Naive thymus-derived CD4-positive, alpha-beta T cell (primary cell): ENCODE results near the gene TEPSIN. TPM values are rescaled to one million over a fixed set of nuclear protein-coding genes. Genes with fewer than 3 reads are reported as not detected.

Experiments
- ATAC-seq: fragments of 150-1000 bp; cut with Tn5 transposase; 2 replicates; pipeline ENCODE4 v1.10.0; 2021; ENCODE audit warnings: mild to moderate bottlenecking, moderate library complexity
- CTCF ChIA-PET: fragments of 350-600 bp; sonication (Branson Sonifier 250); formaldehyde crosslinking; loops from one replicate; lab custom pipeline; 2021; ENCODE audit warnings: antibody characterized with exemption; lab: Charles Lee
- POLR2A ChIA-PET: fragments of 350-600 bp; sonication (Branson Sonifier 250); formaldehyde crosslinking; loops from one replicate; lab custom pipeline; 2021; ENCODE audit warnings: antibody characterized with exemption, inconsistent platforms; lab: Charles Lee
- DNase-seq, 9 donors: peaks; one replicate each; pipeline versions ENCODE4 v3.0.0 to v3.0.0-alpha.2; 2020 to 2022; ENCODE audit warnings: mixed read lengths in 1 of 9
- H3K27ac ChIP-seq: one replicate; pipeline ENCODE4 v1.7.0; 2013; ENCODE audit warnings: mild to moderate bottlenecking, low read depth, low read length, moderate library complexity
- H3K27me3 ChIP-seq, 2 donors: one replicate each; pipeline ENCODE4 v1.7.0; 2013; ENCODE audit warnings: low read length in 2 of 2, mild to moderate bottlenecking in 2 of 2, moderate library complexity in 2 of 2; ENCODE audit not compliant: control insufficient read depth in 2 of 2, insufficient read depth in 2 of 2
- H3K36me3 ChIP-seq, 3 experiments: 1 replicate in 2 of 3; 2 replicates in 1 of 3; pipeline ENCODE4 v1.7.0; 2013; ENCODE audit warnings: low read length in 3 of 3, mild to moderate bottlenecking in 3 of 3, moderate library complexity in 1 of 3; ENCODE audit not compliant: insufficient read depth in 3 of 3, control insufficient read depth in 2 of 3
- H3K4me1 ChIP-seq, 2 donors: one replicate each; pipeline ENCODE4 v1.7.0; 2013; ENCODE audit warnings: low read length in 2 of 2, mild to moderate bottlenecking in 2 of 2, moderate library complexity in 1 of 2; ENCODE audit not compliant: control insufficient read depth in 2 of 2, insufficient read depth in 2 of 2
- H3K4me3 ChIP-seq: 2 replicates; pipeline ENCODE4 v1.7.0; 2013; ENCODE audit warnings: mild to moderate bottlenecking, low read length
- H3K9me3 ChIP-seq, 3 experiments: 1 replicate in 2 of 3; 2 replicates in 1 of 3; pipeline ENCODE4 v1.7.0; 2013; ENCODE audit warnings: low read length in 3 of 3; ENCODE audit not compliant: control insufficient read depth in 2 of 3
- H3K27ac Mint-ChIP-seq, 9 donors: one replicate each; pipeline ENCODE4 v1.8.0; 2020 to 2022; ENCODE audit warnings: mixed read lengths in 9 of 9, mild to moderate bottlenecking in 8 of 9, moderate library complexity in 5 of 9, inconsistent platforms in 2 of 9
- H3K27me3 Mint-ChIP-seq, 5 donors: one replicate each; pipeline ENCODE4 v1.8.0; 2021 to 2022; ENCODE audit warnings: mixed read lengths in 5 of 5, mild to moderate bottlenecking in 1 of 5
- H3K36me3 Mint-ChIP-seq, 5 donors: one replicate each; pipeline ENCODE4 v1.8.0; 2020 to 2022; ENCODE audit warnings: mixed read lengths in 5 of 5, mild to moderate bottlenecking in 3 of 5, inconsistent platforms in 1 of 5
- H3K4me1 Mint-ChIP-seq, 7 donors: one replicate each; pipeline ENCODE4 v1.8.0; 2020 to 2022; ENCODE audit warnings: mixed read lengths in 7 of 7, mild to moderate bottlenecking in 3 of 7, inconsistent platforms in 1 of 7
- H3K4me3 Mint-ChIP-seq, 10 donors: one replicate each; pipeline ENCODE4 v1.8.0; 2020 to 2022; ENCODE audit warnings: mild to moderate bottlenecking in 10 of 10, mixed read lengths in 10 of 10, moderate library complexity in 6 of 10, inconsistent platforms in 2 of 10
- H3K9me3 Mint-ChIP-seq, 11 donors: one replicate each; pipeline ENCODE4 v1.8.0; 2020 to 2022; ENCODE audit warnings: mixed read lengths in 11 of 11, mild to moderate bottlenecking in 4 of 11, inconsistent platforms in 1 of 11, moderate library complexity in 1 of 11
- intact Hi-C, 2 donors: fragments of 100-400 bp; cut with micrococcal nuclease; formaldehyde crosslinking; loops; one replicate each; pipeline ENCODE4 v1.15.1; 2023
- polyA plus RNA-seq, 2 donors: library from polyadenylated mRNA; unstranded; fragments of 300-500 nt; fragmentation: Illumina TruSeq; gene quantifications; one replicate each; pipeline ENCODE4 v1.2.3, GENCODE V29; 2021
- total RNA-seq, 6 experiments: library from RNA in 5 of 6; stranded (reverse) in 5 of 6; gene quantifications; 1 replicate in 5 of 6; 2 replicates in 1 of 6; pipeline ENCODE4 v1.2.3 and lab custom pipeline; 2021 to 2026

TEPSIN gene
- total and polyA plus RNA-seq, 7 experiments from 2014 or later: 3.2 to 115 (median 87.9) TPM

- ChIA-PET CTCF (interaction anchor here (0.6 to 1.3 kb wide), 4 partner anchors 8 to 216 kb away, joined by 3 to 7 read pairs (median 4); no protein-coding TSS in a partner anchor), POLR2A (interaction anchor here (1.0 to 2.2 kb wide), 10 partner anchors 13 to 279 kb away, joined by 3 to 24 read pairs (median 4); partner anchors contain the start of genes ACTG1, CEP131 and SLC38A10)
- Mint-ChIP-seq H3K27me3 (no peaks in the 10 kb centered on the region), H3K9me3 (no peaks in the 10 kb centered on the region), H3K4me3 (peak overlapping the region; percentile 89 to 95 (median 93)), H3K27ac (peak overlapping the region; percentile 78 to 95 (median 87)), H3K4me1 (peaks cover 11 to 47% (median 33%) of the 10 kb centered on the region in 7 donors), H3K36me3 (peaks cover 0 to 6% (median 0%) of the 10 kb centered on the region in 5 donors)
- Histone ChIP-seq H3K27ac (peak overlapping the region; percentile 76), H3K4me1 (peaks cover 22 to 24% of the 10 kb centered on the region in 2 donors), H3K9me3 (no peaks in the 10 kb centered on the region), H3K4me3 (peak overlapping the region; percentile 71), H3K27me3 (no peaks in the 10 kb centered on the region), H3K36me3 (peaks cover 0 to 19% (median 0%) of the 10 kb centered on the region in 3 experiments)
- ATAC-seq (no peak), DNase-seq (peak in 1 of 9 donors; percentile 50)
- intact Hi-C loops: loop anchor here (1.0 to 5.0 kb wide), 6 partner anchors 17 to 620 kb away; partner anchors contain the start of genes FAAP100 (in 1 of the 2), P4HB (in 1 of the 2) and SLC38A10 (in 1 of the 2)
Measured at GRCh38 chr17:81239714-81240555, 1.1 kb upstream of the TEPSIN start.

- H3K36me3 Mint-ChIP-seq: peaks cover 0 to 6% (median 0%) of the 10 kb centered on the region in 5 donors
- DNase-seq: no peak
- peak overlapping the region in 2 of 9 donors; percentile 52 to 74 for H3K27ac Mint-ChIP-seq
- intact Hi-C loops: loop anchor here in 1 of 2 donors (5.0 kb wide), 1 partner anchor 244 kb away; no protein-coding TSS in a partner anchor
- no peaks in the 10 kb centered on the region for H3K27me3 Mint-ChIP-seq
- ATAC-seq: no peak
- H3K27me3 ChIP-seq: no peaks in the 10 kb centered on the region
- CTCF ChIA-PET: interaction anchor here (0.7 to 1.1 kb wide), 2 partner anchors 53 to 246 kb away, joined by 3 read pairs; no protein-coding TSS in a partner anchor
- peaks cover 22 to 24% of the 10 kb centered on the region in 2 donors for H3K4me1 ChIP-seq
- POLR2A ChIA-PET: interaction anchor here (0.7 to 2.2 kb wide), 15 partner anchors 12 to 1400 kb away, joined by 3 to 24 read pairs (median 4); partner anchors contain the start of genes ACTG1, CEP131, FAAP100 and SLC38A10
- H3K4me3 Mint-ChIP-seq: peak overlapping the region; percentile 79 to 97 (median 94)
- H3K27ac ChIP-seq: peak overlapping the region; percentile 79
- no peaks in the 10 kb centered on the region for H3K9me3 Mint-ChIP-seq
- no peaks in the 10 kb centered on the region for H3K9me3 ChIP-seq
- peaks cover 17 to 51% (median 38%) of the 10 kb centered on the region in 7 donors for H3K4me1 Mint-ChIP-seq
- H3K4me3 ChIP-seq: peak overlapping the region; percentile 71
- H3K36me3 ChIP-seq: peaks cover 0 to 27% (median 0%) of the 10 kb centered on the region in 3 experiments
Measured at GRCh38 chr17:81238490-81238814, 403 bp downstream of the TEPSIN start.

GRCh38 chr17:81237591-81238489 is 1.0 kb downstream of the TEPSIN start:
- Histone ChIP-seq H3K4me1 (peaks cover 22 to 24% of the 10 kb centered on the region in 2 donors), H3K9me3 (no peaks in the 10 kb centered on the region), H3K27ac (peak overlapping the region; percentile 79), H3K27me3 (no peaks in the 10 kb centered on the region), H3K36me3 (peaks cover 0 to 33% (median 0%) of the 10 kb centered on the region in 3 experiments), H3K4me3 (peak overlapping the region; percentile 71)
- Mint-ChIP-seq H3K4me1 (peaks cover 17 to 51% (median 38%) of the 10 kb centered on the region in 7 donors), H3K9me3 (no peaks in the 10 kb centered on the region), H3K36me3 (peaks cover 0 to 6% (median 0%) of the 10 kb centered on the region in 5 donors), H3K27me3 (no peaks in the 10 kb centered on the region), H3K4me3 (peak overlapping the region; percentile 79 to 97 (median 94)), H3K27ac (peak overlapping the region in 7 of 9 donors; percentile 22 to 80 (median 52))
- no peak for DNase-seq
- intact Hi-C loops: loop anchor here in 1 of 2 donors (5.0 kb wide), 1 partner anchor 244 kb away; no protein-coding TSS in a partner anchor
- ChIA-PET CTCF (interaction anchor here (0.6 to 1.1 kb wide), 2 partner anchors 54 to 246 kb away, joined by 3 read pairs; no protein-coding TSS in a partner anchor), POLR2A (interaction anchor here (0.7 to 2.2 kb wide), 7 partner anchors 13 to 1399 kb away, joined by 3 to 24 read pairs (median 8); partner anchors contain the start of genes CEP131, FAAP100 and SLC38A10)
- no peak for ATAC-seq

GRCh38 chr17:81236784-81237183 is 2.1 kb downstream of the TEPSIN start:
- Histone ChIP-seq H3K9me3 (no peaks in the 10 kb centered on the region), H3K27ac (no peak overlapping the region), H3K27me3 (no peaks in the 10 kb centered on the region), H3K4me1 (peaks cover 22 to 24% of the 10 kb centered on the region in 2 donors), H3K36me3 (peaks cover 0 to 44% (median 0%) of the 10 kb centered on the region in 3 experiments), H3K4me3 (no peak overlapping the region)
- Mint-ChIP-seq H3K4me1 (peaks cover 17 to 51% (median 35%) of the 10 kb centered on the region in 7 donors), H3K36me3 (peaks cover 0 to 4% (median 0%) of the 10 kb centered on the region in 5 donors), H3K4me3 (peak overlapping the region in 4 of 10 donors; percentile 92 to 94 (median 93)), H3K27me3 (no peaks in the 10 kb centered on the region), H3K27ac (no peak overlapping the region), H3K9me3 (no peaks in the 10 kb centered on the region)
- CTCF ChIA-PET: interaction anchor here (0.5 to 0.6 kb wide), 2 partner anchors 55 to 130 kb away, joined by 3 read pairs; no protein-coding TSS in a partner anchor
- ATAC-seq (no peak), DNase-seq (no peak)
- intact Hi-C loops: loop anchor here in 1 of 2 donors (5.0 kb wide), 1 partner anchor 246 kb away; no protein-coding TSS in a partner anchor
- POLR2A ChIA-PET: no interaction called here

- H3K4me1 ChIP-seq: peaks cover 22 to 24% of the 10 kb centered on the region in 2 donors
- Mint-ChIP-seq H3K4me1 (peaks cover 17 to 45% (median 28%) of the 10 kb centered on the region in 7 donors), H3K4me3 (peak overlapping the region in 5 of 10 donors; percentile 4 to 29 (median 25)), H3K27me3 (no peaks in the 10 kb centered on the region), H3K36me3 (peaks cover under 1 to 4% (median 1%) of the 10 kb centered on the region in 5 donors), H3K9me3 (no peaks in the 10 kb centered on the region), H3K27ac (peak overlapping the region in 1 of 9 donors; percentile 20)
- H3K36me3 ChIP-seq: peaks cover 0 to 45% (median 3%) of the 10 kb centered on the region in 3 experiments
- no peaks in the 10 kb centered on the region for H3K9me3 ChIP-seq
- ATAC-seq: no peak
- POLR2A ChIA-PET: no interaction called here
- no peaks in the 10 kb centered on the region for H3K27me3 ChIP-seq
- DNase-seq: no peak
- H3K27ac ChIP-seq: no peak overlapping the region
- CTCF ChIA-PET: no interaction called here
- intact Hi-C loops: loop anchor here in 1 of 2 donors (5.0 kb wide), 1 partner anchor 246 kb away; no protein-coding TSS in a partner anchor
- H3K4me3 ChIP-seq: no peak overlapping the region
Measured at GRCh38 chr17:81235822-81236740, 2.8 kb downstream of the TEPSIN start.
